Measurements from ENCODE around the gene TMSB10.

TMSB10 gene

DNA sequence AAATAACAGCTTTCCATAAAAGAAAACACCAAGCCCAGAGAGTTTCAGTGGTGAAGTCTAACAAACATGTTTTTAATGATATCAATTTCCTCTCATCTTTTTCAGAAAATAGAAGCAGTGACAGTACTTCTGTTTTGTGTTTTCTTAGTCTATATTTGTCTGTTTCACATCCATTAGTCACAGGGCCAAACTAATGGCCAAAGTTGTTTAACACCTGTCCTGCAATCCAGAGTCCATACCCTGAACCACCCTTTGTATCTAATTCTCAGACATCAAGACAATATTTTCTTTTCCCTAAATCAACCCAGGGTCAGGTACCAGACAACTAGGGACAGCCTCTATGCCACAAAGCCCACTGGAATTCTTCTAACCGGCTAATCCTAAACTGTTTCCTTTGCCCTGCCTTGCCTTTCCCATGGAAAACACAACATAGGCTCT, 25.9 kb downstream of the TMSB10 start:
- TF ChIP-seq EGR1 (IDR thresholded peaks at IDR 0.05) (no peak), CEBPB (IDR thresholded peaks at IDR 0.05) (no peak), EP300 (IDR thresholded peaks at IDR 0.05; ENCODE audit: borderline replicate concordance) (no peak), TAF1 (IDR thresholded peaks at IDR 0.05; ENCODE audit: low read depth) (no peak), FOXM1 (IDR thresholded peaks at IDR 0.05; ENCODE audit: borderline replicate concordance, low read depth) (no peak), ZBTB7A (IDR thresholded peaks at IDR 0.05; ENCODE audit: low read depth) (no peak), RAD21 (IDR thresholded peaks at IDR 0.05; ENCODE audit: low read depth) (no peak), TCF12 (IDR thresholded peaks at IDR 0.05; ENCODE audit: low read depth) (no peak), NFIC (IDR thresholded peaks at IDR 0.05) (no peak), YY1 (IDR thresholded peaks at IDR 0.05; ENCODE audit: low read depth) (no peak), TEAD4 (IDR thresholded peaks at IDR 0.05) (no peak), CREB1 (IDR thresholded peaks at IDR 0.05; ENCODE audit: low read depth) (no peak)
- TF ChIP-seq, protein P1, sequence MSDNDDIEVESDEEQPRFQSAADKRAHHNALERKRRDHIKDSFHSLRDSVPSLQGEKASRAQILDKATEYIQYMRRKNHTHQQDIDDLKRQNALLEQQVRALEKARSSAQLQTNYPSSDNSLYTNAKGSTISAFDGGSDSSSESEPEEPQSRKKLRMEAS (IDR thresholded peaks at IDR 0.05): no peak
- TF ChIP-seq, protein P2, sequence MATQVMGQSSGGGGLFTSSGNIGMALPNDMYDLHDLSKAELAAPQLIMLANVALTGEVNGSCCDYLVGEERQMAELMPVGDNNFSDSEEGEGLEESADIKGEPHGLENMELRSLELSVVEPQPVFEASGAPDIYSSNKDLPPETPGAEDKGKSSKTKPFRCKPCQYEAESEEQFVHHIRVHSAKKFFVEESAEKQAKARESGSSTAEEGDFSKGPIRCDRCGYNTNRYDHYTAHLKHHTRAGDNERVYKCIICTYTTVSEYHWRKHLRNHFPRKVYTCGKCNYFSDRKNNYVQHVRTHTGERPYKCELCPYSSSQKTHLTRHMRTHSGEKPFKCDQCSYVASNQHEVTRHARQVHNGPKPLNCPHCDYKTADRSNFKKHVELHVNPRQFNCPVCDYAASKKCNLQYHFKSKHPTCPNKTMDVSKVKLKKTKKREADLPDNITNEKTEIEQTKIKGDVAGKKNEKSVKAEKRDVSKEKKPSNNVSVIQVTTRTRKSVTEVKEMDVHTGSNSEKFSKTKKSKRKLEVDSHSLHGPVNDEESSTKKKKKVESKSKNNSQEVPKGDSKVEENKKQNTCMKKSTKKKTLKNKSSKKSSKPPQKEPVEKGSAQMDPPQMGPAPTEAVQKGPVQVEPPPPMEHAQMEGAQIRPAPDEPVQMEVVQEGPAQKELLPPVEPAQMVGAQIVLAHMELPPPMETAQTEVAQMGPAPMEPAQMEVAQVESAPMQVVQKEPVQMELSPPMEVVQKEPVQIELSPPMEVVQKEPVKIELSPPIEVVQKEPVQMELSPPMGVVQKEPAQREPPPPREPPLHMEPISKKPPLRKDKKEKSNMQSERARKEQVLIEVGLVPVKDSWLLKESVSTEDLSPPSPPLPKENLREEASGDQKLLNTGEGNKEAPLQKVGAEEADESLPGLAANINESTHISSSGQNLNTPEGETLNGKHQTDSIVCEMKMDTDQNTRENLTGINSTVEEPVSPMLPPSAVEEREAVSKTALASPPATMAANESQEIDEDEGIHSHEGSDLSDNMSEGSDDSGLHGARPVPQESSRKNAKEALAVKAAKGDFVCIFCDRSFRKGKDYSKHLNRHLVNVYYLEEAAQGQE (IDR thresholded peaks at IDR 0.05; ENCODE audit: low read depth): no peak
- TF ChIP-seq, protein P3, sequence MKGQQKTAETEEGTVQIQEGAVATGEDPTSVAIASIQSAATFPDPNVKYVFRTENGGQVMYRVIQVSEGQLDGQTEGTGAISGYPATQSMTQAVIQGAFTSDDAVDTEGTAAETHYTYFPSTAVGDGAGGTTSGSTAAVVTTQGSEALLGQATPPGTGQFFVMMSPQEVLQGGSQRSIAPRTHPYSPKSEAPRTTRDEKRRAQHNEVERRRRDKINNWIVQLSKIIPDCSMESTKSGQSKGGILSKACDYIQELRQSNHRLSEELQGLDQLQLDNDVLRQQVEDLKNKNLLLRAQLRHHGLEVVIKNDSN (IDR thresholded peaks at IDR 0.05): no peak

DNA sequence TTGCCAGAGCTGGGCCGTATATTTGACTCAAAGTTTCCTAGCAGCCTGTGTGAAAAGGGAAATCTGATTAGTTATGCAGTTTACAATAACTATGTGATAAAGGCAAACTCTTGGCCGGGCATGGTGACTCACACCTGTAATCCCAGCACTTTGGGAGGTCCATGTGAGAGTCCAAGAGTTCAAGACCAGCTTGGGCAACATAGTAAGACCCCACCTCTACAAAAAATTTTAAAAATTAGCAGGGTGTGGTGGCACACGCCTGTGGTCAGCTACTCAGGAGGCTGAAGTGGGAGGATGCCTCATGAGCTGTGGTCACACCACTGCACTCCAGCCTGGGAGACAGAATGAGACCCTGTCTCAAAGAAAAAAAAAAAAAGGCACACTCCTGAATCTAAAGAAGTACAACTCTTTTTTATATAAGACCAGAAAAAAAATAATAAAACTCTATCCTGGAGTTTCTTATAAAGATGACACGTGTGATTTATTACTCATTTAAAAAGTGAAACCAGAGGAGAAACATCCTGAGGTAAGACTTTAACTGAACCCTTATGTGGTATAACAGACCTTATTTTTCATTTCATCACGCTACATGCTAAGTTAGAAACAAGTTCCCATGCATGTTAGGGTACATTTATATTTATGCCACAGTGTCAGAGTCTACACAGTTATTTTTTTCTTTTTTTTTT, 32.9 kb downstream of the TMSB10 start:
- TF ChIP-seq FOXM1 (IDR thresholded peaks at IDR 0.05; ENCODE audit: borderline replicate concordance, low read depth) (no peak), TAF1 (IDR thresholded peaks at IDR 0.05; ENCODE audit: low read depth) (no peak), NFIC (IDR thresholded peaks at IDR 0.05) (no peak), EP300 (IDR thresholded peaks at IDR 0.05; ENCODE audit: borderline replicate concordance) (no peak), CREB1 (IDR thresholded peaks at IDR 0.05; ENCODE audit: low read depth) (no peak), CEBPB (IDR thresholded peaks at IDR 0.05) (no peak), ZBTB7A (IDR thresholded peaks at IDR 0.05; ENCODE audit: low read depth) (no peak)
- TF ChIP-seq, protein P3 (IDR thresholded peaks at IDR 0.05): no peak
- TF ChIP-seq, protein P2 (IDR thresholded peaks at IDR 0.05; ENCODE audit: low read depth): no peak
- TF ChIP-seq, protein P1 (IDR thresholded peaks at IDR 0.05): no peak

DNA sequence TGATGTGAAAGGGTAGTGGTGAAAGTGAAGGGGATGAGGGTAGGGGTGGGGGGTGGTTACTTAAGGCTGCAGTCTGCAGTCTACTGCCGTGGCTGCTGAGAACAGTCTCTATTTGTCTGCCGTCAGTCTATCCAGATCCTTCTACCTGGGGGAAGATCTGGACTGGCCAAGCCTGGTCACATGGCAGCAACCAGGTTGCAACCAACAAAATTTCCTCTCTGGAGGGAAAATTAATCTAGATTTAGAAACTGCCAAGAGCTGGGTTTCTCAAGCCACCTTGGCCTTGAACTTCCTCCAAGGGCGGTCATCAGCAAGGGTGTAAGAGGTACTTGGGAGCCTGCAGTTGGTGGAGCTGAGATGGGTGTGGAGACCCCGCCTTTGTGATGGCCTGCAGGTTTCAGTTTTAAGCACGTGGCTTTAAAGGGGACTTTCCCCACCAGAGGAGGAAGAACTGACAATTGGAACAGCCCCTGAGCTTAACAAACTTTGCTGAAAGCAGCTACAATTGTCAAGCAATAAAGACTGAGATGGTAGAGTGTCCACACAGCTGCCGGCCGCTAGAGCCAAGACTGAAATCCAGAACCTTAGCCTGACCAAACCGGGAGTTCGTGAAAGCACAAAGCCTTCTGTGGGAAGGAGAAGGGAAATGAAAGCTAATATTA, 34.1 kb downstream of the TMSB10 start:
- TF ChIP-seq, protein P3 (IDR thresholded peaks at IDR 0.05): peak; percentile 21; the same call in 1 of the 2 replicates
- no peak for TF ChIP-seq CREB1 (IDR thresholded peaks at IDR 0.05; ENCODE audit: low read depth)

DNA sequence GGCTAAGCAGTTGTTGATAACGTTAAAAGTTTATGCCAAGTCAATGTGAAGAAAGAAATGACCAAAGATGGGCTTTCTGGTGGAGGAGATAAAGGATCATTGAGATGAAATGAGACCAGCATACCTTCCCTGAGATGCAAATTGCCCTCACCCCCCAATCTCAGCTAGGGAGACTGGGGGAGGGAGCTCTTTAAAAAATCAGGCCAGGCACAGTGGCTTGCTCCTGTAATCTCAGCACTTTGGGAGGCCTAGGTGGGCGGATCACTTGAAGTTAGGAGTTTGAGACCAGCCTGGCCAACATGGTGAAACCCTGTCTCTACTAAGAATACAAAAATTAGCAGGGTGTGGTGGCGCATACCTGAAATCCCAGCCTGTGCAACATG, 34.6 kb downstream of the TMSB10 start:
- TF ChIP-seq, protein P1 (IDR thresholded peaks at IDR 0.05): no peak
- TF ChIP-seq FOXM1 (IDR thresholded peaks at IDR 0.05; ENCODE audit: borderline replicate concordance, low read depth) (no peak), NFIC (IDR thresholded peaks at IDR 0.05) (no peak), ZBTB7A (IDR thresholded peaks at IDR 0.05; ENCODE audit: low read depth) (no peak), TCF12 (IDR thresholded peaks at IDR 0.05; ENCODE audit: low read depth) (no peak)
- TF ChIP-seq, protein P3 (IDR thresholded peaks at IDR 0.05): no peak
- TF ChIP-seq, protein P2 (IDR thresholded peaks at IDR 0.05; ENCODE audit: low read depth): no peak

Data from Ishikawa (cell line).